Gastrocnemius medialis (tissue), 4 donors: ENCODE results near the gene BRMS1. TPM values are rescaled to one million over a fixed set of nuclear protein-coding genes. Genes with fewer than 3 reads are reported as not detected.

Experiments used
- ATAC-seq, 2 donors: fragments of 150-250 bp; one replicate each; pipeline ENCODE4 v1.9.1; 2016
- DNase-seq, 2 donors: peaks; one replicate each; pipeline ENCODE4 v3.0.0-alpha.2; 2019
- H3K27ac ChIP-seq, 4 donors: fragments of 200-600 bp; sonication (generic); 1 replicate in 1 of 4; 2 replicates in 3 of 4; pipeline ENCODE4 v1.5.1; 2016 to 2018; ENCODE audit warnings: mild to moderate bottlenecking in 2 of 4, moderate library complexity in 1 of 4
- H3K27me3 ChIP-seq, 3 donors: fragments of 200-600 bp; sonication (generic) in 2 of 3; 1 replicate in 1 of 3; 2 replicates in 2 of 3; pipeline versions ENCODE4 v1.5.1 to v1.6.0; 2016 to 2019; ENCODE audit warnings: mild to moderate bottlenecking in 1 of 3, moderate library complexity in 1 of 3
- H3K36me3 ChIP-seq, 2 donors: fragments of 200-600 bp; sonication (generic) in 1 of 2; one replicate each; pipeline ENCODE4 v1.5.1; 2017 to 2018
- H3K4me1 ChIP-seq, 2 donors: fragments of 200-600 bp; sonication (generic) in 1 of 2; one replicate each; pipeline ENCODE4 v1.5.1; 2016 to 2017; ENCODE audit warnings: mild to moderate bottlenecking in 2 of 2
- H3K4me3 ChIP-seq, 4 donors: fragments of 200-600 bp; sonication (generic) in 3 of 4; 1 replicate in 1 of 4; 2 replicates in 3 of 4; pipeline ENCODE4 v1.5.1; 2016 to 2019; ENCODE audit warnings: mild to moderate bottlenecking in 2 of 4
- H3K9me3 ChIP-seq, 3 donors: fragments of 200-600 bp; sonication (generic) in 2 of 3; 1 replicate in 1 of 3; 2 replicates in 2 of 3; pipeline ENCODE4 v1.5.1; 2016 to 2019
- CTCF ChIP-seq, 5 experiments: fragments of 450-650 bp in 3 of 5; fragments of 200-600 bp in 2 of 5; sonication (generic) in 2 of 5; IDR thresholded peaks in 4 of 5; conservative IDR thresholded peaks in 1 of 5; 1 replicate in 4 of 5; 2 replicates in 1 of 5; pipeline ENCODE4 v1.5.1; 2016 to 2019; ENCODE audit warnings: antibody characterized with exemption in 5 of 5, mild to moderate bottlenecking in 3 of 5, moderate library complexity in 3 of 5
- POLR2A ChIP-seq, 2 donors: fragments of 450-650 bp; IDR thresholded peaks; one replicate each; pipeline ENCODE4 v1.6.1; 2017; ENCODE audit warnings: antibody characterized with exemption in 2 of 2, mild to moderate bottlenecking in 2 of 2, moderate library complexity in 2 of 2
- in situ Hi-C, 4 donors: fragments of 200-750 bp; cut with MboI; loops; one replicate each; pipeline versions ENCODE4 v1.15.0 to v1.8.0; 2017; ENCODE audit warnings: low sequenced_read_pairs in 4 of 4
- intact Hi-C: fragments of 100-400 bp; cut with DNase I; formaldehyde crosslinking; loops from one replicate; pipeline ENCODE4 v1.15.1; 2023; ENCODE audit warnings: low total_unique reads
- total RNA-seq, 4 donors: library from RNA; depleted of rRNA; stranded (reverse); fragments of >200 nt; gene quantifications; one replicate each; pipeline versions ENCODE4 v1.1.0 to v1.2.3, GENCODE V29; 2016

BRMS1 gene
- total RNA-seq, 4 donors from 2014 or later: 40.1 to 73.5 (median 64.8) TPM

GRCh38 chr11:66331542-66332370 is 13.1 kb downstream of the BRMS1 start:
- Histone ChIP-seq H3K27me3 (no peaks in the 10 kb centered on the region), H3K36me3 (no peaks in the 10 kb centered on the region), H3K9me3 (no peaks in the 10 kb centered on the region), H3K4me3 (no peak overlapping the region), H3K4me1 (peaks cover 29 to 35% of the 10 kb centered on the region in 2 donors), H3K27ac (no peak overlapping the region)
- DNase-seq: no peak
- in situ Hi-C loops (no loop called here), intact Hi-C loops (no loop called here)
- ATAC-seq: no peak
- TF ChIP-seq POLR2A (IDR thresholded peaks at IDR 0.05) (no peak), CTCF (IDR thresholded peaks at IDR 0.05 in 4 of 5, conservative IDR thresholded peaks at IDR 0.05 in 1 of 5) (no peak)

- Histone ChIP-seq H3K9me3 (no peaks in the 10 kb centered on the region), H3K4me3 (no peak overlapping the region), H3K4me1 (peaks cover 21 to 30% of the 10 kb centered on the region in 2 donors), H3K27ac (no peak overlapping the region), H3K36me3 (no peaks in the 10 kb centered on the region), H3K27me3 (no peaks in the 10 kb centered on the region)
- TF ChIP-seq CTCF (IDR thresholded peaks at IDR 0.05 in 4 of 5, conservative IDR thresholded peaks at IDR 0.05 in 1 of 5): no peak
- TF ChIP-seq POLR2A (IDR thresholded peaks at IDR 0.05): no peak
- ATAC-seq (no peak), DNase-seq (no peak)
- intact Hi-C loops (no loop called here), in situ Hi-C loops (no loop called here)
Measured at GRCh38 chr11:66330931-66331330, 14.0 kb downstream of the BRMS1 start.

GRCh38 chr11:66329165-66329673 is 15.7 kb downstream of the BRMS1 start:
- Histone ChIP-seq H3K4me1 (peaks cover 9 to 20% of the 10 kb centered on the region in 2 donors), H3K36me3 (no peaks in the 10 kb centered on the region), H3K9me3 (no peaks in the 10 kb centered on the region), H3K27ac (no peak overlapping the region), H3K4me3 (no peak overlapping the region), H3K27me3 (no peaks in the 10 kb centered on the region)
- no peak for ATAC-seq
- TF ChIP-seq CTCF (IDR thresholded peaks at IDR 0.05 in 4 of 5, conservative IDR thresholded peaks at IDR 0.05 in 1 of 5) (no peak), POLR2A (IDR thresholded peaks at IDR 0.05) (no peak)
- in situ Hi-C loops (loop anchor here in 1 of 4 donors (5.0 kb wide), 1 partner anchor 58 kb away; no protein-coding TSS in a partner anchor), intact Hi-C loops (no loop called here)
- DNase-seq: no peak

- ATAC-seq (peak; percentile 65 to 76), DNase-seq (peak in 1 of 2 donors; percentile 54)
- Histone ChIP-seq H3K27me3 (no peaks in the 10 kb centered on the region), H3K9me3 (no peaks in the 10 kb centered on the region), H3K36me3 (no peaks in the 10 kb centered on the region), H3K4me3 (peak overlapping the region in 1 of 4 donors; percentile 26), H3K27ac (peak overlapping the region in 3 of 4 donors; percentile 8 to 59 (median 21)), H3K4me1 (peaks cover 9 to 20% of the 10 kb centered on the region in 2 donors)
- no peak for TF ChIP-seq POLR2A (IDR thresholded peaks at IDR 0.05)
- TF ChIP-seq CTCF (IDR thresholded peaks at IDR 0.05 in 4 of 5, conservative IDR thresholded peaks at IDR 0.05 in 1 of 5): peak; percentile 81 to 96 (median 93)
- intact Hi-C loops: loop anchor here (1.0 kb wide), 2 partner anchors 16 to 61 kb away; no protein-coding TSS in a partner anchor
- in situ Hi-C loops: loop anchor here in 1 of 4 donors (5.0 kb wide), 1 partner anchor 59 kb away; no protein-coding TSS in a partner anchor
Measured at GRCh38 chr11:66328302-66329144, 16.4 kb downstream of the BRMS1 start.
